Germinal center (tissue), 1 donor: Measurements from ENCODE around the gene SERPINH1.

ENCODE experiments used
- DNase-seq: peaks from one replicate; pipeline ENCODE4 v3.0.0; 2012; ENCODE audit warnings: mixed read lengths, low spot score

Gene SERPINH1

GRCh38 chr11:75532200-75533048 is 29.6 kb upstream of the SERPINH1 start:
- DNase-seq: peak; percentile 82

- no peak for DNase-seq
These were observed 28.2 kb upstream of the SERPINH1 start for GRCh38 chr11:75533896-75534258.

GRCh38 chr11:75534259-75535069 is 27.6 kb upstream of the SERPINH1 start:
- DNase-seq: no peak

- no peak for DNase-seq
These were observed 27.0 kb upstream of the SERPINH1 start for GRCh38 chr11:75535071-75535470.

GRCh38 chr11:75536786-75537641 is 25.0 kb upstream of the SERPINH1 start:
- DNase-seq: peak; percentile 69

GRCh38 chr11:75537740-75538139 is 24.3 kb upstream of the SERPINH1 start:
- DNase-seq: no peak

- DNase-seq: no peak
These were observed 23.7 kb upstream of the SERPINH1 start for GRCh38 chr11:75538150-75538942.

- DNase-seq: no peak
These were observed 22.4 kb upstream of the SERPINH1 start for GRCh38 chr11:75539459-75540334.

GRCh38 chr11:75541193-75542087 is 20.6 kb upstream of the SERPINH1 start:
- DNase-seq: no peak

- DNase-seq: no peak
These were observed 20.0 kb upstream of the SERPINH1 start for GRCh38 chr11:75542088-75542438.

- DNase-seq: peak; percentile 43
These were observed 18.2 kb upstream of the SERPINH1 start for GRCh38 chr11:75543806-75544205.

- DNase-seq: no peak
These were observed 14.9 kb upstream of the SERPINH1 start for GRCh38 chr11:75547177-75547576.

GRCh38 chr11:75547617-75548058 is 14.4 kb upstream of the SERPINH1 start:
- peak; percentile 72 for DNase-seq

GRCh38 chr11:75548595-75549272 is 13.3 kb upstream of the SERPINH1 start:
- DNase-seq: no peak

GRCh38 chr11:75549370-75549958 is 12.6 kb upstream of the SERPINH1 start:
- no peak for DNase-seq

GRCh38 chr11:75553182-75553581 is 8.9 kb upstream of the SERPINH1 start:
- DNase-seq: no peak

GRCh38 chr11:75553889-75554257 is 8.2 kb upstream of the SERPINH1 start:
- no peak for DNase-seq

GRCh38 chr11:75554258-75555022 is 7.6 kb upstream of the SERPINH1 start:
- DNase-seq: no peak
